ENCODE results near the gene AOAH.
A peak's percentile ranks its signal among the peaks of the same experiment; 100 is the strongest.
"Not testable (repeated sequence)": the region's sequence is repeated elsewhere in the genome, so short reads cannot be mapped to it uniquely, and the experiment has no call there.

Gene AOAH

GRCh38 chr7:36490419-36490830 lies 233.9 kb downstream of the AOAH start:
- no peak for DNase-seq
- H3K36me3 ChIP-seq (replicated peaks) = no peaks in the 10 kb centered on the region
- H3K27me3 ChIP-seq (replicated peaks) = no peaks in the 10 kb centered on the region
- in situ Hi-C loops (cut with HindIII; ENCODE audit: low pct_ligation_motif_present, low sequenced_read_pairs) = no loop called here
- H3K4me3 ChIP-seq (ENCODE audit: low read depth, low read length) = no peak overlapping the region
- TF ChIP-seq CTCF (IDR thresholded peaks at IDR 0.05; ENCODE audit: low read depth, low read length, missing control alignments) = no peak
- no peak overlapping the region for H3K27ac ChIP-seq

GRCh38 chr7:36488672-36489071 lies 235.6 kb downstream of the AOAH start:
- H3K36me3 ChIP-seq (replicated peaks); H3K27ac ChIP-seq; H3K27me3 ChIP-seq (replicated peaks); DNase-seq; in situ Hi-C loops (cut with HindIII; ENCODE audit: low pct_ligation_motif_present, low sequenced_read_pairs); H3K4me3 ChIP-seq (ENCODE audit: low read depth, low read length): not testable (repeated sequence)

- Histone ChIP-seq H3K27me3 (replicated peaks) (no peaks in the 10 kb centered on the region), H3K27ac (no peak overlapping the region), H3K4me3 (ENCODE audit: low read depth, low read length) (no peak overlapping the region), H3K36me3 (replicated peaks) (no peaks in the 10 kb centered on the region)
- DNase-seq = peak; percentile 57
- in situ Hi-C loops (cut with HindIII; ENCODE audit: low pct_ligation_motif_present, low sequenced_read_pairs) = no loop called here
- peak; percentile 70 for TF ChIP-seq CTCF (IDR thresholded peaks at IDR 0.05; ENCODE audit: low read depth, low read length, missing control alignments)
Observed at GRCh38 chr7:36487756-36488336, 236.4 kb downstream of the AOAH start.

- in situ Hi-C loops (cut with HindIII; ENCODE audit: low pct_ligation_motif_present, low sequenced_read_pairs) = no loop called here
- no peak overlapping the region for H3K27ac ChIP-seq
Observed at GRCh38 chr7:36486336-36486735, 238.0 kb downstream of the AOAH start.

GRCh38 chr7:36484265-36484664 lies 240.0 kb downstream of the AOAH start:
- no peak for DNase-seq
- in situ Hi-C loops (cut with HindIII; ENCODE audit: low pct_ligation_motif_present, low sequenced_read_pairs) = no loop called here
- H3K27ac ChIP-seq = no peak overlapping the region
- H3K4me3 ChIP-seq (ENCODE audit: low read depth, low read length) = no peak overlapping the region
- H3K36me3 ChIP-seq (replicated peaks) = no peaks in the 10 kb centered on the region
- H3K27me3 ChIP-seq (replicated peaks) = no peaks in the 10 kb centered on the region
- no peak for TF ChIP-seq CTCF (IDR thresholded peaks at IDR 0.05; ENCODE audit: low read depth, low read length, missing control alignments)

More at GRCh38 chr7:36486336-36486735, 238.0 kb downstream of the AOAH start:
- H3K36me3 ChIP-seq (replicated peaks) = no peaks in the 10 kb centered on the region
- DNase-seq = no peak
- no peak for TF ChIP-seq CTCF (IDR thresholded peaks at IDR 0.05; ENCODE audit: low read depth, low read length, missing control alignments)
- H3K27me3 ChIP-seq (replicated peaks) = no peaks in the 10 kb centered on the region
- H3K4me3 ChIP-seq (ENCODE audit: low read depth, low read length) = no peak overlapping the region

- H3K36me3 ChIP-seq (replicated peaks); H3K4me3 ChIP-seq (ENCODE audit: low read depth, low read length); H3K27ac ChIP-seq; H3K27me3 ChIP-seq (replicated peaks); in situ Hi-C loops (cut with HindIII; ENCODE audit: low pct_ligation_motif_present, low sequenced_read_pairs); DNase-seq: not testable (repeated sequence)
Observed at GRCh38 chr7:36483853-36484252, 240.4 kb downstream of the AOAH start.

GRCh38 chr7:36478745-36479144 lies 245.5 kb downstream of the AOAH start:
- Histone ChIP-seq H3K27me3 (replicated peaks) (no peaks in the 10 kb centered on the region), H3K4me3 (ENCODE audit: low read depth, low read length) (no peak overlapping the region), H3K27ac (no peak overlapping the region), H3K36me3 (replicated peaks) (no peaks in the 10 kb centered on the region)
- TF ChIP-seq CTCF (IDR thresholded peaks at IDR 0.05; ENCODE audit: low read depth, low read length, missing control alignments) = no peak
- in situ Hi-C loops (cut with HindIII; ENCODE audit: low pct_ligation_motif_present, low sequenced_read_pairs) = no loop called here
- DNase-seq = no peak

Measured in brain microvascular endothelial cell (primary cell).